K562 (cell line): ENCODE data around the gene ZNF514. TPM values are rescaled to one million over a fixed set of nuclear protein-coding genes. Genes with fewer than 3 reads are reported as not detected.

Source experiments
- CEBPG ChIP-seq, 3 experiments: fragments of 200-800 bp in 1 of 3; sonication (Bioruptor generic) in 1 of 3; sonication (generic) in 1 of 3; formaldehyde crosslinking in 1 of 3; IDR thresholded peaks in 2 of 3; conservative IDR thresholded peaks in 1 of 3; 2 replicates each; pipeline versions ENCODE4 v1.6.1 to v1.8.0; 2016 to 2022; ENCODE audit warnings: missing compliant biosample characterization in 2 of 3, missing genetic modification characterization in 2 of 3, mild to moderate bottlenecking in 1 of 3, missing genetic modification reagents in 1 of 3
- CHD1 ChIP-seq: fragments of 200-600 bp; sonication (generic); IDR thresholded peaks from one replicate; pipeline ENCODE4 v1.6.1; 2012; ENCODE audit warnings: mild to moderate bottlenecking, moderate library complexity, low read length, inconsistent platforms
- DDX20 ChIP-seq: fragments of 450-650 bp; IDR thresholded peaks from 2 replicates; pipeline ENCODE4 v1.6.1; 2016; ENCODE audit warnings: missing genetic modification characterization, low read depth, mild to moderate bottlenecking, missing compliant biosample characterization, moderate library complexity
- DPF2 ChIP-seq: fragments of 450-650 bp; IDR thresholded peaks from 2 replicates; pipeline ENCODE4 v1.6.1; 2016
- E2F8 ChIP-seq: fragments of 450-650 bp; IDR thresholded peaks from 2 replicates; pipeline ENCODE4 v1.7.1; 2018; ENCODE audit warnings: mild to moderate bottlenecking, low read depth; ENCODE audit not compliant: partially characterized antibody
- ELF2 ChIP-seq: fragments of 250-450 bp; sonication (Bioruptor Pico); IDR thresholded peaks from 2 replicates; pipeline ENCODE4 v1.5.0; 2021; ENCODE audit warnings: mild to moderate bottlenecking
- EZH2 ChIP-seq: IDR thresholded peaks from 2 replicates; pipeline ENCODE4 v1.6.1; 2012; ENCODE audit warnings: low read depth, mild to moderate bottlenecking, inconsistent platforms, low read length, borderline replicate concordance
- HDAC6 ChIP-seq: IDR thresholded peaks from 2 replicates; pipeline ENCODE4 v1.6.1; 2012; ENCODE audit warnings: low read depth, mild to moderate bottlenecking, control low read depth, inconsistent platforms, low read length, moderate library complexity
- MAX ChIP-seq: sonication (generic); formaldehyde crosslinking; IDR thresholded peaks from 2 replicates; pipeline ENCODE4 v1.9.0; 2022; ENCODE audit warnings: mild to moderate bottlenecking, missing genetic modification reagents
- NEUROD1 ChIP-seq: fragments of 150-350 bp; IDR thresholded peaks from 2 replicates; pipeline ENCODE4 v1.6.1; 2014; ENCODE audit warnings: borderline replicate concordance, low read length, low read depth; ENCODE audit not compliant: partially characterized antibody
- PHF8 ChIP-seq: fragments of 200-600 bp; sonication (generic); IDR thresholded peaks from 2 replicates; pipeline ENCODE4 v1.6.1; 2012; ENCODE audit warnings: mixed run types, mild to moderate bottlenecking, inconsistent platforms, low read length, moderate library complexity, borderline replicate concordance
- RBM39 ChIP-seq: fragments of 200-400 bp; formaldehyde crosslinking; optimal IDR thresholded peaks from 2 replicates; pipeline ENCODE3; 2018; ENCODE audit warnings: low read depth, low read length
- SIN3A ChIP-seq, 2 experiments: fragments of 150-350 bp in 1 of 2; IDR thresholded peaks; 2 replicates each; pipeline ENCODE4 v1.6.1; 2011 to 2016; ENCODE audit warnings: borderline replicate concordance in 2 of 2, low read depth in 2 of 2, low read length in 2 of 2, mild to moderate bottlenecking in 2 of 2, moderate library complexity in 2 of 2; ENCODE audit not compliant: control insufficient read depth in 1 of 2
- STAT5A ChIP-seq: IDR thresholded peaks from 2 replicates; pipeline ENCODE4 v1.6.1; 2012; ENCODE audit warnings: low read length, inconsistent platforms, borderline replicate concordance
- TOE1 ChIP-seq, 2 experiments: fragments of 450-650 bp in 1 of 2; sonication (generic) in 1 of 2; formaldehyde crosslinking in 1 of 2; IDR thresholded peaks; 2 replicates each; pipeline versions ENCODE4 v1.7.1 to v1.8.0; 2016 to 2022; ENCODE audit warnings: borderline replicate concordance in 2 of 2, mild to moderate bottlenecking in 2 of 2, antibody characterized with exemption in 1 of 2, inconsistent platforms in 1 of 2, low read depth in 1 of 2, missing genetic modification reagents in 1 of 2, moderate library complexity in 1 of 2
- ZBTB5 ChIP-seq: fragments of 450-650 bp; IDR thresholded peaks from 2 replicates; pipeline ENCODE4 v1.6.1; 2017; ENCODE audit warnings: antibody characterized with exemption
- polyA plus RNA-seq, 8 experiments: library from polyadenylated mRNA; depleted of rRNA in 4 of 8; stranded (reverse) in 5 of 8; unstranded in 3 of 8; fragments of >200 nt; fragmentation: Nextera tagmentation in 2 of 8; fragmentation: Illumina TruSeq in 1 of 8; extraction: Ambion mirVana in 2 of 8; extraction: Trizol in 1 of 8; gene quantifications; 2 replicates each; pipeline versions ENCODE4 v1.2.1 to v1.2.3, GENCODE V29; 2011 to 2014; ENCODE audit warnings: inconsistent platforms in 1 of 8, missing spikeins in 1 of 8
- total RNA-seq, 7 experiments: library from RNA; depleted of rRNA in 6 of 7; stranded (reverse); fragments of >200 nt in 6 of 7; fragmentation: Illumina TruSeq in 2 of 7; extraction: Trizol in 2 of 7; gene quantifications; 2 replicates each; pipeline versions ENCODE4 v1.2.1 to v1.2.3, GENCODE V29; 2011 to 2021; ENCODE audit warnings: low replicate concordance in 1 of 7

The ZNF514 gene
- total and polyA plus RNA-seq, 9 of the 15 experiments (the other 6 are each of a cell fraction or from before 2014, with no cell fraction given), result 7.5 to 17.7 (median 11.4) TPM

- TF ChIP-seq E2F8 (no peak), CHD1 (peak; percentile 62), ELF2 (CRISPR knock-in tag) (no peak), HDAC6 (no peak), TOE1 (IDR thresholded peaks at IDR 0.05; ENCODE audit: borderline replicate concordance) (no peak), TOE1 (CRISPR knock-in tag; IDR thresholded peaks at IDR 0.05; ENCODE audit: borderline replicate concordance, low read depth) (no peak), PHF8 (peak; percentile 66; the same call in 1 of the 2 replicates), ZBTB5 (no peak), EZH2 (no peak), DDX20 (no peak), NEUROD1 (no peak), SIN3A (IDR thresholded peaks at IDR 0.05; ENCODE audit: borderline replicate concordance in 2 of 2, control insufficient read depth in 1 of 2, low read depth in 2 of 2, low read length in 2 of 2) (0 out of 4 replicates have a peak, but pooled peaks of 1 of the 2 experiments have one; percentile 27), STAT5A (no peak), RBM39 (no peak), DPF2 (0 out of 2 replicates have a peak, but pooled peaks have one; percentile 1), MAX (CRISPR knock-in tag) (no peak), CEBPG (CRISPR knock-in tag; IDR thresholded peaks at IDR 0.05) (no peak), CEBPG (tag; conservative IDR thresholded peaks at IDR 0.05 in 1 of 2, IDR thresholded peaks at IDR 0.05 in 1 of 2) (no peak)
Measured at GRCh38 chr2:95158891-95159619, 593 bp downstream of the ZNF514 start (continued).
